Caco-2 (cell line): ENCODE results near the gene PARD3. TPM values are rescaled to one million over a fixed set of nuclear protein-coding genes. Genes with fewer than 3 reads are reported as not detected.

Source experiments
- BruUV-seq: library from RNA; stranded (reverse); fragments of 400-500 nt; replicated peaks from 2 replicates; lab custom pipeline; 2021; lab: Mats Ljungman, UMichigan
- CTCF ChIA-PET: fragments of 300-600 bp; sonication (Branson Sonifier 250); formaldehyde crosslinking; loops from one replicate; lab custom pipeline; 2022; ENCODE audit warnings: antibody characterized with exemption; lab: Charles Lee
- POLR2A ChIA-PET: fragments of 300-600 bp; sonication (Branson Sonifier 250); formaldehyde crosslinking; loops from one replicate; lab custom pipeline; 2022; ENCODE audit warnings: antibody characterized with exemption; lab: Charles Lee
- DNase-seq, 2 experiments: peaks; one replicate each; pipeline versions ENCODE4 v3.0.0 to v3.0.0-alpha.2; 2020 to 2022
- H3K27me3 ChIP-seq: replicated peaks from 2 replicates; pipeline ENCODE4 v1.6.0; 2011; ENCODE audit warnings: low read length; ENCODE audit not compliant: control insufficient read depth, insufficient read depth
- H3K36me3 ChIP-seq: 2 replicates; pipeline ENCODE4 v1.5.1; 2011; ENCODE audit warnings: low read length; ENCODE audit not compliant: control insufficient read depth, insufficient read depth
- H3K4me1 ChIP-seq: fragments of 250-450 bp; sonication (Bioruptor Pico); 2 replicates; pipeline ENCODE4 v1.5.1; 2020; ENCODE audit warnings: mild to moderate bottlenecking
- H3K4me3 ChIP-seq: 2 replicates; pipeline ENCODE4 v1.5.1; 2011; ENCODE audit warnings: low read depth, mild to moderate bottlenecking, control low read depth, low read length
- H3K9me3 ChIP-seq: fragments of 250-450 bp; sonication (Bioruptor Pico); 2 replicates; pipeline ENCODE4 v1.5.1; 2020; ENCODE audit warnings: mild to moderate bottlenecking, moderate library complexity
- H3K27ac Mint-ChIP-seq: one replicate; pipeline ENCODE4 v1.8.0; 2022; ENCODE audit warnings: mixed read lengths; ENCODE audit not compliant: unreplicated experiment
- H3K27me3 Mint-ChIP-seq: one replicate; pipeline ENCODE4 v1.8.0; 2022; ENCODE audit warnings: mixed read lengths; ENCODE audit not compliant: insufficient read depth, unreplicated experiment
- H3K36me3 Mint-ChIP-seq: one replicate; pipeline ENCODE4 v1.8.0; 2022; ENCODE audit warnings: mild to moderate bottlenecking, mixed read lengths; ENCODE audit not compliant: insufficient read depth, unreplicated experiment
- H3K4me1 Mint-ChIP-seq: one replicate; pipeline ENCODE4 v1.8.0; 2022; ENCODE audit warnings: low read depth, mixed read lengths; ENCODE audit not compliant: unreplicated experiment
- H3K4me3 Mint-ChIP-seq: one replicate; pipeline ENCODE4 v1.8.0; 2022; ENCODE audit warnings: mild to moderate bottlenecking, moderate library complexity, mixed read lengths; ENCODE audit not compliant: unreplicated experiment
- H3K9me3 Mint-ChIP-seq: one replicate; pipeline ENCODE4 v1.8.0; 2022; ENCODE audit warnings: mixed read lengths; ENCODE audit not compliant: unreplicated experiment
- CTCF ChIP-seq, 2 experiments: fragments of 200-600 bp in 1 of 2; IDR thresholded peaks; 1 replicate in 1 of 2; 2 replicates in 1 of 2; pipeline versions ENCODE4 v1.5.1 to v1.8.0; 2011 to 2022; ENCODE audit warnings: antibody characterized with exemption in 1 of 2, control low read depth in 1 of 2, inconsistent platforms in 1 of 2, low read depth in 1 of 2, low read length in 1 of 2, mild to moderate bottlenecking in 1 of 2, moderate library complexity in 1 of 2; ENCODE audit not compliant: insufficient read depth in 1 of 2, severe bottlenecking in 1 of 2, unreplicated experiment in 1 of 2
- intact Hi-C: fragments of 100-400 bp; cut with micrococcal nuclease; formaldehyde crosslinking; loops from one replicate; pipeline ENCODE4 v1.10.0; 2022; ENCODE audit not compliant: unreplicated experiment
- total RNA-seq: library from RNA; stranded (reverse); gene quantifications from 2 replicates; pipeline ENCODE4 v1.2.3, GENCODE V29; 2022

Gene PARD3
- total RNA-seq, 1 experiment from 2014 or later: 80.7 TPM

GRCh38 chr10:34078017-34078744, 736.9 kb downstream of the PARD3 start:
- Histone ChIP-seq H3K36me3 (no peaks in the 10 kb centered on the region), H3K9me3 (peaks cover 15% of the 10 kb centered on the region), H3K4me1 (no peaks in the 10 kb centered on the region), H3K4me3 (no peak overlapping the region), H3K27me3 (no peaks in the 10 kb centered on the region)
- Mint-ChIP-seq H3K27me3 (no peaks in the 10 kb centered on the region), H3K27ac (no peak overlapping the region), H3K9me3 (no peaks in the 10 kb centered on the region), H3K4me1 (no peaks in the 10 kb centered on the region), H3K4me3 (no peak overlapping the region), H3K36me3 (no peaks in the 10 kb centered on the region)
- DNase-seq: no peak
- intact Hi-C loops: no loop called here
- ChIA-PET POLR2A (no interaction called here), CTCF (no interaction called here)
- no TSS peak for BruUV-seq
- no peak for TF ChIP-seq CTCF (IDR thresholded peaks at IDR 0.05; ENCODE audit: insufficient read depth in 1 of 2, low read depth in 1 of 2, low read length in 1 of 2, severe bottlenecking in 1 of 2, unreplicated experiment in 1 of 2)

GRCh38 chr10:34076443-34076842, 738.7 kb downstream of the PARD3 start:
- Mint-ChIP-seq H3K27me3 (no peaks in the 10 kb centered on the region), H3K4me3 (no peak overlapping the region), H3K9me3 (no peaks in the 10 kb centered on the region), H3K4me1 (no peaks in the 10 kb centered on the region), H3K36me3 (no peaks in the 10 kb centered on the region), H3K27ac (no peak overlapping the region)
- DNase-seq: no peak
- H3K36me3 ChIP-seq: no peaks in the 10 kb centered on the region
- no peaks in the 10 kb centered on the region for H3K27me3 ChIP-seq
- POLR2A ChIA-PET: no interaction called here
- CTCF ChIA-PET: no interaction called here
- intact Hi-C loops: no loop called here
- no peak overlapping the region for H3K4me3 ChIP-seq
- no peaks in the 10 kb centered on the region for H3K4me1 ChIP-seq
- BruUV-seq: no TSS peak
- H3K9me3 ChIP-seq: peaks cover 9% of the 10 kb centered on the region; the same call in 1 of the 2 replicates
- TF ChIP-seq CTCF (IDR thresholded peaks at IDR 0.05; ENCODE audit: insufficient read depth in 1 of 2, low read depth in 1 of 2, low read length in 1 of 2, severe bottlenecking in 1 of 2, unreplicated experiment in 1 of 2): no peak

GRCh38 chr10:34075254-34075926, 739.7 kb downstream of the PARD3 start:
- Mint-ChIP-seq H3K27ac (no peak overlapping the region), H3K27me3 (peaks cover 2% of the 10 kb centered on the region), H3K9me3 (peaks cover 4% of the 10 kb centered on the region), H3K4me3 (no peak overlapping the region), H3K4me1 (no peaks in the 10 kb centered on the region), H3K36me3 (no peaks in the 10 kb centered on the region)
- POLR2A ChIA-PET: no interaction called here
- no peaks in the 10 kb centered on the region for H3K36me3 ChIP-seq
- no peak for TF ChIP-seq CTCF (IDR thresholded peaks at IDR 0.05; ENCODE audit: insufficient read depth in 1 of 2, low read depth in 1 of 2, low read length in 1 of 2, severe bottlenecking in 1 of 2, unreplicated experiment in 1 of 2)
- intact Hi-C loops: no loop called here
- BruUV-seq: no TSS peak
- no peaks in the 10 kb centered on the region for H3K27me3 ChIP-seq
- CTCF ChIA-PET: no interaction called here
- H3K4me3 ChIP-seq: no peak overlapping the region
- no peaks in the 10 kb centered on the region for H3K4me1 ChIP-seq
- no peak for DNase-seq
- H3K9me3 ChIP-seq: peaks cover 9% of the 10 kb centered on the region; the same call in 1 of the 2 replicates
